Measurements from ENCODE around the gene HS6ST1. TPM values are rescaled to one million over a fixed set of nuclear protein-coding genes. Genes with fewer than 3 reads are reported as not detected.
"Not testable (repeated sequence)": the region's sequence is repeated elsewhere in the genome, so short reads cannot be mapped to it uniquely, and the experiment has no call there.

The HS6ST1 gene
- total and polyA plus RNA-seq, 2 donors (not counting 1 experiment from before 2014, with no cell fraction given): 16.6 to 59.9 TPM

GRCh38 chr2:128252501-128252900, 66.2 kb downstream of the HS6ST1 start:
- Histone ChIP-seq H2AFZ (ENCODE audit: low read length) (no peak overlapping the region), H3K9me3 (ENCODE audit: control insufficient read depth, insufficient read depth, low read depth, low read length) (no peaks in the 10 kb centered on the region), H3K27ac (ENCODE audit: insufficient read depth, low read length) (no peak overlapping the region), H3K36me3 (ENCODE audit: control insufficient read depth, insufficient read depth, low read length) (no peaks in the 10 kb centered on the region), H3K4me3 (replicated peaks in 1 of 4; ENCODE audit: control extremely low read depth in 1 of 4, insufficient read depth in 1 of 4, low read depth in 3 of 4, low read length in 4 of 4) (no peak overlapping the region), H4K20me1 (ENCODE audit: control insufficient read depth, extremely low read depth, insufficient read depth, low read length) (no peaks in the 10 kb centered on the region), H3K9ac (ENCODE audit: insufficient read depth, low read length) (no peak overlapping the region), H3K27me3 (ENCODE audit: control insufficient read depth, insufficient read depth, low read length) (no peaks in the 10 kb centered on the region), H3K4me2 (ENCODE audit: extremely low read depth, insufficient read depth, low read length) (no peak overlapping the region), H3K79me2 (ENCODE audit: control insufficient read depth, insufficient read depth, low read length) (no peaks in the 10 kb centered on the region), H3K4me1 (ENCODE audit: control insufficient read depth, extremely low read depth, insufficient read depth, low read length) (no peaks in the 10 kb centered on the region)
- TF ChIP-seq CTCF (conservative IDR thresholded peaks at IDR 0.05 in 1 of 2, IDR thresholded peaks at IDR 0.05 in 1 of 2; ENCODE audit: low read depth in 1 of 2, low read length in 2 of 2): no peak
- no peak for TF ChIP-seq EZH2 (IDR thresholded peaks at IDR 0.05; ENCODE audit: low read length, missing control alignments)
- no peak for DNase-seq (ENCODE audit: low read depth in 2 of 2)

DNA sequence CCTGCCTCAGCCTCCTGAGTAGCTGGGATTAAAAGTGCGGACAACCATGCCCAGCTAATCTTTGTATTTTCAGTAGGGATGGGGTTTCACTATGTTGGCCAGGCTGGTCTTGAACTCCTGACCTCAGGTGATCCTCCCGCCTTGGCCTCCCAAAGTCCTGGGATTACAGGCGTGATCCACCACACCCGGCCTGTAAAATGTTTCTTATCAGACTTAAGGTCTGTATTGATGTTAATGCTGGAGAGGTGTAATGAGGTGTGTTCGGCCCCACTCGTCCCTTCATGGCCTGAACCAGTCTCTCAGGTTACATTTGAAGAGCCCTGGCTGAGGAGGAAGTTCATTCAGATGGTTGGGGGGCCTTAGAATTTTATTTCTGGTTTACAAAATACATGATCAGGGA, 66.6 kb downstream of the HS6ST1 start:
- not testable (repeated sequence) for H3K4me3 ChIP-seq (replicated peaks in 1 of 4; ENCODE audit: control extremely low read depth in 1 of 4, insufficient read depth in 1 of 4, low read depth in 3 of 4, low read length in 4 of 4); H2AFZ ChIP-seq (ENCODE audit: low read length); H3K4me2 ChIP-seq (ENCODE audit: extremely low read depth, insufficient read depth, low read length); H3K4me1 ChIP-seq (ENCODE audit: control insufficient read depth, extremely low read depth, insufficient read depth, low read length); H3K27me3 ChIP-seq (ENCODE audit: control insufficient read depth, insufficient read depth, low read length); H3K36me3 ChIP-seq (ENCODE audit: control insufficient read depth, insufficient read depth, low read length); H3K27ac ChIP-seq (ENCODE audit: insufficient read depth, low read length); H3K9ac ChIP-seq (ENCODE audit: insufficient read depth, low read length); H4K20me1 ChIP-seq (ENCODE audit: control insufficient read depth, extremely low read depth, insufficient read depth, low read length); H3K79me2 ChIP-seq (ENCODE audit: control insufficient read depth, insufficient read depth, low read length); H3K9me3 ChIP-seq (ENCODE audit: control insufficient read depth, insufficient read depth, low read depth, low read length); DNase-seq (ENCODE audit: low read depth in 2 of 2)

DNA sequence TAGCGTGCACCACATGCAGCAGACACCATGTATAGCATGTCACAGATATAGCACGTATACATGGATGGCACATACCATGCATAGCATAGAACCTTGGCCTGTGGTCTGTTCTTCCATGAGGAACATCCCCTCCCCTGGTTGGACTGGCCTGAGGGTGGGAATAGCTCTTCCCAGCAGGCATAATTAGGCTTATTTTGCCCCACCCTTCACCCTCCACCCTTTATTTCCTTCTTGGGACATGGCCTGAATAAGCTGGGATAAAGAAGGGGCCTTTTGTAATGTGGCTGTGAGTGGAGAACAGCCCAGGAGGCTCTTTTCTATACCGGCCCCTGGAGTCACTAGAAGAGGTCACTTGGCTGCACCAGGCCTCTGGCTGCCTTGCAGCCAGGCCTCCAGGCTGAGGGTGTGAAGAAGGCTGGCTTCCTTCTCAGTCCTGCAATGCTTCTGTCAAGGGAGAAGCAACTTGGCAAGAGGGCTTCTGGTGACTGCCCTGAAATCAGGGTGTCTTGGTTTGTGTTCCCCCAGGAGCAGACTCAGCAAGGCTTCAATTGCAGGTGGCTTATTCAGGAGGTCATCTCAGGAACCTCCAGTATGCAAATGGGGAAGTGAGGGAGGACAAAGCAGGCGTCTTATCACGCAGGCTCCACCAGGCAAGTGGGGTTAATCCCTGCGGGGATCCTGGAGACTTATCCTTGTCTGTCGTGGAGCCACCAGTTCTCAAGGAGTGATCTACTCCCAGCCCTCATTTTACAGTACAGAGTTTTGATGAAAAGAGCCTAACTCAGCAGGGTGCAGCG, 68.2 kb downstream of the HS6ST1 start:
- TF ChIP-seq CTCF (conservative IDR thresholded peaks at IDR 0.05 in 1 of 2, IDR thresholded peaks at IDR 0.05 in 1 of 2; ENCODE audit: low read depth in 1 of 2, low read length in 2 of 2) (no peak), EZH2 (IDR thresholded peaks at IDR 0.05; ENCODE audit: low read length, missing control alignments) (no peak)
- Histone ChIP-seq H4K20me1 (ENCODE audit: control insufficient read depth, extremely low read depth, insufficient read depth, low read length) (no peaks in the 10 kb centered on the region), H3K4me2 (ENCODE audit: extremely low read depth, insufficient read depth, low read length) (no peak overlapping the region)

More for the DNA sequence above, 68.2 kb downstream of the HS6ST1 start:
- no peaks in the 10 kb centered on the region for H3K79me2 ChIP-seq (ENCODE audit: control insufficient read depth, insufficient read depth, low read length)
- H3K4me3 ChIP-seq (replicated peaks in 1 of 4; ENCODE audit: control extremely low read depth in 1 of 4, insufficient read depth in 1 of 4, low read depth in 3 of 4, low read length in 4 of 4): no peak overlapping the region
- H3K36me3 ChIP-seq (ENCODE audit: control insufficient read depth, insufficient read depth, low read length): no peaks in the 10 kb centered on the region
- H2AFZ ChIP-seq (ENCODE audit: low read length): no peak overlapping the region
- H3K9me3 ChIP-seq (ENCODE audit: control insufficient read depth, insufficient read depth, low read depth, low read length): no peaks in the 10 kb centered on the region
- no peak overlapping the region for H3K9ac ChIP-seq (ENCODE audit: insufficient read depth, low read length)
- no peaks in the 10 kb centered on the region for H3K4me1 ChIP-seq (ENCODE audit: control insufficient read depth, extremely low read depth, insufficient read depth, low read length)
- no peaks in the 10 kb centered on the region for H3K27me3 ChIP-seq (ENCODE audit: control insufficient read depth, insufficient read depth, low read length)
- H3K27ac ChIP-seq (ENCODE audit: insufficient read depth, low read length): no peak overlapping the region
- no peak for DNase-seq (ENCODE audit: low read depth in 2 of 2)
